ENCODE results near the gene CTSA.
"Not testable (repeated sequence)": the region's sequence is repeated elsewhere in the genome, so short reads cannot be mapped to it uniquely, and the experiment has no call there.

The CTSA gene

DNA sequence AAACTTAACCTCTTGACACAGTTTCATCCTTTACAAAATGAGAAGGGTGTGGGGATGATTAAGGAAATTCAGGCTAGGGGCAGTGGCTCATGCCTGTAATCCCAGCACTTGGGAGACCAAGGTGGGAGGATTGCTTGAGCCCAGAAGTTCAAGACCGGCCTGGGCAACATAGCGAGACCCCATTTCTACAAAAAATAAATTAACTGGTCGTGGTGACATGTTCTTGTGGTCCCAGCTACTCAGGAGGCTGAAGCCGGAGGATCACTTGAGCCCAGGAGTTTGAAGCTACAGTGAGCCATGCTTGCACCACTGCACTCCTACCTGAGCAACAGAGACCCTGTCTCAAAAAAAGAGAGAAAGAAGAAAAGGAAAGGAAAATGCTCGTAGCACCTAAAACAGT is 24.7 kb upstream of the CTSA start:
- no peak for DNase-seq (ENCODE audit: low read depth)

DNA sequence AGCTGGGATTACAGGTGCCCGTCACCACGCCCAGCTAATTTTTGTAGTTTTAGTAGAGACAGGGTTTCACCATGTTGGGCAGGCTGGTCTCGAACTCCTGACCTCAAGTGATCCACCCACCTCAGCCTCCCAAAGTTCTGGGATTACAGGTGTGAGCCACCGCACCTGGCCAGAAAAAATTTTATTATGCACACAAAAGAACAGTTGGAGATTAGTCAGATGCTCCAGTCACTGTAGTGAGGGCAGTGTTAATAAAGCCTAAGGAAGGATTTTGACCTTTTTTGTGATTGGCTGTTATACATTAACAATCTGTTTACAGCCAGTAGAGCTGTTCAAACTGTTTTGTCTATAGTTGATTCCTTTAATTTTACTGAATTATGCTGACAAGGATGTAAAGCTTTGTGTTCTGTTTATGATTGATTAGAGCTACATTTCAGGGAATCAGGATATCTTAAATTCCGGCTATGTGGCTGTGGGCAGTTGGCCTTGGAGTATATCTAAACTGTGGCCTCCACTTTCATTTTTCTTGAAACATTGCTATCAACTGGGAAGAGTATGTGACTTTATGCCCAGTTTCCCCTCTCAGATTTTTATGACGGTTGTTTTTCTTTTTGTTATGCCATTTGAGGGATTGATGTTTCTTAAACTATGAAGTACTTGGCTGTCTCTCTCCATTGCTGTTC is 23.9 kb upstream of the CTSA start:
- DNase-seq (ENCODE audit: low read depth) = no peak

DNA sequence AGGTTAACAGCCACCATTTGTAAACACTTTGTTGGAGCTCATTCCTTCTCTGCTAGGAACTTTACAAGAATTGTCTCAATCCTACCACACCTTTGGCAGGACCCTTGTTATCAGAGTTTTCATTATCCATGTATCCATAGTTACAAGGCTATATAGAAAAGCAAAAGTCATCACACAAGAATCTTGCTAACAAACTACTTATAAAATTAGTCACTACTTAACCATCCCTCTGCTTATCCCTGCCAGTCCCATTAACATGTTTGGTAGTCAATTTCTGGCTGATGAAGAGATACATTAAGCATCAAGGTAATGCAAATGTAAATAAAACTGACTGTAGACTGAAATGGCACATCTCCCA is 23.3 kb upstream of the CTSA start:
- DNase-seq (ENCODE audit: low read depth) = no peak

DNA sequence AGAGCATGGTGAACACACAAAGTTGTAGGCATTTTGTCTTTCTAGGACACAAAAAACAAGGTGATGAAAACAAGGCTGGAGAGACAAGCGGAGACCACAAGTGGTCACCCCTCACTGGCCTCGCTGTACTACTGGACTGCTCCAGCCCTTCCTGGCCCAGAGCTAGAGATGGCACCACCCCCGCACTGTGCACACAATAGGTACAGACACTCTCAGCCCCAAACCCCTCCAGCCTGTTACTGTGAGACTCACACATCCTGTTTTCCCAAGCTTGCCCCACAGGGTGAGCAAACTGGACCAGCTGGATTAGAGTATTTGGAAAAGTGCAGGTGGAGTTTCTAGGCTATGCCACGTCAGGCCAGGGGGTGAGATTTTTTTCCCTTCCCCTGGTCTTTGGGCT is 18.5 kb upstream of the CTSA start:
- DNase-seq (ENCODE audit: low read depth) = no peak

DNA sequence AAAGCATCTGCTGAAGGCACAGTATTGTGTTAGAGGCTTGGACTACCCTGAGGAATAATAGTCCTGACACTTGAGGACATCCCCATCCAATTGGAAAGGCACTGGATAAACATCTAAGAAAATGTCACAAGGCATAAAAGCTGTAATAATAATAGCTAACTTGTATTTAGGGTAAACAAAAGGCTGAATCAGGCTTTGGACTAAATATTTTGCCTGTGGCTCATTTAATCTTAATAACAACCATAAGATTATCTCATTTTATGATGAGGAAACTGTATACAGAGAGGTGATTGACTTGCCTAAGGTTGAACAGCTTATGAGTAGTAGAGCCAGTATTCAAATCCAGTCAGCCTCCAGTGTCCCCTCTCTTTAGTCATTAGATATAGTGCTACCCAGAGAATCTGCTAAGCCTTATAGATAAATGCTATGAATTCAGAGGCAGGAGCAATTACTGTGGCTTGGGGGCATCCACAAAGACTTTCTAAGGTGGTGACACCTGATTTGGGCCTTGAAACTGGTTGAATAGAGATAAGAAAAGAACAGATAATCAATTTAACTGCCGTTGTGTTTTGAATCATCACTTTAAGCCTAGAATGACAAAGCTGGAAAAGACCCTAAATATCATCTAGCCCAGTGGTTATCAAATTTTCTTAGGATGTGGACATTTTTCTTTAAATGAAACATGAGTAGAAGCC is 17.6 kb upstream of the CTSA start:
- DNase-seq (ENCODE audit: low read depth) = no peak

DNA sequence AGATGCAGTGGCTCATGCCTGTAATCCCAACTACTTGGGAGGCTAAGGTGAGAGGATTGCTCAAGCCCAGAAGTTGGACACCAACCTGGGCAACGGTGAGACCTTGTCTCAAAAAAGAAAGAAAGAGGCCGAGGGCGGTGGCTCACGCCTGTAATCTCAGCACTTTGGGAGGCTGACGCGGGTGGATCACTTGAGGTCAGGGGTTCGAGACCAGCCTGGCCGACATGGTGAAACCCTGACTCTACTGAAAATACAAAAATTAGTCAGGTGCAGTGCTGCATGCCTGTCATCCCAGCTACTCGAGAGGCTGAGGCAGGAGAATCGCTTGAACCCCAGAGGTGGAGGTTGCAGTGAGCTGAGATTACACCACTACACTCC is 17.0 kb upstream of the CTSA start:
- DNase-seq (ENCODE audit: low read depth) = not testable (repeated sequence)

DNA sequence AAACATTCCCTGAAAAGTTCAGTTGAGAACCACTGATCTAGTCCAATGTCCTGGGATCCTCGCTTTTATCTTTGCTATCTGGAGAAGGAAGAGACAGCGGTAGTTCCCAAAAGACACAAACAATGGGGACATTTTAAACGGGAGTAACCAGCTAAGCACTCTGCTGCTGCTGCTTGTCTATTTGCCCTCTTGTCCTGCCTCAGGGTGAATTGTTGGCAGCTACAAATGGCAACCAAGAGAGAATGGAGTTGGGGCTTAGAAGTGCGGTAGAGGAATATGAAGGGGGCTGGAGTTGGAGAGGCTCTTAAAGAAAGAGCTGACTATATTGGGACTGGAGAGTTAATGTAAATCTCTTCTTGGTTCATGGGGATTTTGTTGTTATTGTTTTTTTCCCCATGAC is 16.6 kb upstream of the CTSA start:
- no peak for DNase-seq (ENCODE audit: low read depth)

DNA sequence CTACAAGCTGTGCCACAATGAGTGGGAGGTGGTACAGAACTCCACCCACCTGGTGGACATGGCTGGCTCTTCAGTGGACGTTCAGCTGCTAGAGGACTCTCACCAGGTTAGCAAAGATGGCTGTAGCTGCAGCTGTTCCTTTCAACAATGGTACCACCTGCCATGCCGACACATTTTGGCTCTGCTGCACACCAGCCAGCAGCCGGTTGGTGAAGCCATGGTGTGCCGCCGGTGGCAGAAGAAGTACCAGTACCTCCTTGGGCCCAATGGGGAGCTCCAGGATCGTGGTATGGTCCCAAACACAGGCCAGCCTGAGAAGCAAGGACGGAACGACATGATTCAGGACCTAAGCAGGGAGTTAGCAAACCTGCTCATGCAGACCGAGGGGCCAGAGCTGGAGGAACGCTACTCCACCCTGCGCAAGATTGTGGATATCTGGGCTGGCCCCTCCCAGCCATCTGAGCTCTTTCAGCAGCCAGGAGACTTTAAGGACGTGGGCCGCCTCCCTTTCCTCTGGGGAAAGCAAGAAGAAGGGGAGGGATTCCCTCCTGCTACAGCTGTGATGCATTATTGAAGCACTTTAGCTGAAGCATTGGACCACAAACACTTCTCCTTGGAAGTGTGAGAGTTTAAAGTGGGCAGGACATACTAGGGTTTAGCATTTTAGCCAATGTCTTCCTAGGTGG is 12.9 kb upstream of the CTSA start:
- DNase-seq (ENCODE audit: low read depth) = no peak

DNA sequence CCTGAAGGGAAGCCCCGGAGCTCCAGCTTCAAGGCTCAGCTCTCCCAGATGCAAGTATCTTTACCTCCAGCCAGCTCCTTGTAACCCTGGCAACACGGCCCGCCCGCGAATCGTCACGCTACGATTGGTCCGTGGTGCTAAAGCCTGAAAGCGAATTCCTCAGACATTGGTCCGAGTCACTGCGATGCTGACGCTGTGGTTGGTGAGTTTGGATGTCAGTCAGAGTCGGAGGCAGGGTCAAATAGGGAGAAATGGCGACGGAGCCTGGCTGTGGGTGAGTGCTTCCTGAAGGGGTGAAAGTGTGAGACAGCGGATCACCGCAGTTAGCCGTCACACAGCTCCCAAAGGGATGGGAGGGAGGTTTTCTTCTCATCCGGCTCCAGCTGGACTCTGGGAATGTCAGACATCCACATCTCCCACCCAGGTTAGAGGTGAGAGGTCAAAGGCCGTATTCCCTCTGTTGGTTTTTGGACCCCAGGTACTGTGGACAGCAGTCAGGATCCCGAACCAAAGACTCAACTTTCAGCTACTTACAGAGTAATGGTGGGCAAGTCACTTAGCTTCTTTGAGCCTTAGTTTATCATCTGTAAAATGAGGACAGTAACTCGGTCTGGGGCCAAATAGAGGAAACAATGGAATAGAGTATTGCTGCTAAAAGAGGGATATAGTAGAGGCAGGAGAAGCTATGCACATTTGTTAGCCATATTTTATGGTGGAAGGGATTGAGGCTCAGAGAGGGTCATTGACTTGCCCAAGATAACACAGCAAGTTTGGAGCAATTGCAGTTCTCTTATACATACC is 9.9 kb upstream of the CTSA start, which contains the start of gene ZSWIM1:
ZSWIM1 (plus strand) TSS at position 240 of the 801 bp plus-strand sequence. CDS start 1,366 bp downstream, outside the sequence.
- DNase-seq (ENCODE audit: low read depth) = peak; percentile 97

DNA sequence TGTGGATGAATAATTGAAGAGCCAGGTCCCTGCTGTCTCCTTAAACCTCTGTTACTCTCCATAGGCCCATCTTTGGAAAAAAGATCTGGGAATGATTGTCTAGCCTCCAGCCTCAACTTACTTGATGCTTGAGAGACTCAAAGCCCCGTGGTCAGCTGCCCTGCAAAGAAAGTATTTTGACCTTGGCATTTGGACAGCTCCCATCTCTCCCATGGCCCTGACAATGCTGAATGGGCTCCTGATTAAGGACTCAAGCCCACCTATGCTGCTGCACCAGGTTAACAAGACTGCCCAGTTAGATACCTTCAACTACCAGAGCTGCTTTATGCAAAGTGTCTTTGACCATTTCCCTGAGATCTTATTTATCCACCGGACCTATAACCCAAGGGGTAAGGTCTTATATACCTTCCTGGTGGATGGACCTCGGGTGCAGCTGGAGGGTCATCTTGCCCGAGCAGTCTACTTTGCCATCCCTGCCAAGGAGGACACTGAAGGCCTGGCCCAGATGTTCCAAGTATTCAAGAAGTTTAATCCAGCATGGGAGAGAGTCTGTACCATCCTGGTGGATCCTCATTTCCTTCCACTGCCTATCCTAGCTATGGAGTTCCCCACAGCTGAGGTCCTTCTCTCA is 8.6 kb upstream of the CTSA start:
- no peak for DNase-seq (ENCODE audit: low read depth)

DNA sequence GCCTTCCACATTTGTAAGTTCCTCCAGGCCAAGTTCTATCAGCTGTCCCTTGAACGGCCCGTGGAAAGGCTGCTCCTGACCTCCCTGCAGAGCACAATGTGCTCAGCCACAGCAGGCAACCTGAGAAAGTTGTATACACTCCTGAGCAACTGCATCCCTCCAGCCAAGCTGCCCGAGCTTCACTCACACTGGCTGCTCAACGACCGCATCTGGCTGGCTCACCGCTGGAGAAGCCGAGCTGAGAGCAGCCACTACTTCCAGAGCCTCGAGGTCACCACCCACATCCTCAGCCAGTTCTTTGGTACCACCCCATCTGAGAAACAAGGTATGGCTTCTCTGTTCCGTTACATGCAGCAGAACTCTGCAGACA is 8.1 kb upstream of the CTSA start:
- no peak for DNase-seq (ENCODE audit: low read depth)

DNA sequence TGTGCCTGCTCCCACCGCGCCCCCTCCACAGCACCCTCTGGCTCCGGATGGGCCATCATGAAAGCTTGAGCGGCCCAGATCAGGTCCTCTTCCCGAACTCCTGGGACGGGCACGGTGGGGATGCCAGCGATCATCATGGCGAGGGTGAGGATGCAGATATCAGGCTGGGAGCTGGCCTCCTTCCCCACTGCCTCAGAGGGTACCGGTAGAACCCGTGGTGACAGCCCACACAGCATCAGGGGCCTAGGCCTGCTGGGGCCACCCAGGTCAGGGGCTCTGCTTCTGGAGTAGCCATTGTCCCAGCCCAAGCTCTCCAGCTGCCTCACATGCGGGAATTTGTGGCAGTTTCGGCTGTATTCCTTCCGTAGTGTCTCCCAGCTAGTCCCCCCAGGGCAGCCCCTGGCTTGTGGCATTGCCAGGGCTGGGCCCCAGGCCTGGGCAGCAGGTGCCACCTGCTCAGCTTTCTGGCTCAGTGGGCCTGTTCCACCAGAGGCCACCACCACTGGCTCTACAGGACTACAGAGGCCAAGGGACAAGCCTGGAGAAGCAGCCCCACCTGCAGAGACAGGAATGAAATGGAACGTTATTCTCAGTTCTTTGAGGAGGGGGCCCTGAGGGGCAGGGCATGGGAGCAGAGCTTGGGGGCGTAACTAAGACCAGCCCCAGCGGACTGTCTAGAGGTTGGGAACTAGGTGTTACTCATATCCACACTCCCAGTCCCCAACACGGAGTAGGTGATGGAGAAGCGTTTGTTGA is 4.4 kb upstream of the CTSA start:
- DNase-seq (ENCODE audit: low read depth) = no peak

DNA sequence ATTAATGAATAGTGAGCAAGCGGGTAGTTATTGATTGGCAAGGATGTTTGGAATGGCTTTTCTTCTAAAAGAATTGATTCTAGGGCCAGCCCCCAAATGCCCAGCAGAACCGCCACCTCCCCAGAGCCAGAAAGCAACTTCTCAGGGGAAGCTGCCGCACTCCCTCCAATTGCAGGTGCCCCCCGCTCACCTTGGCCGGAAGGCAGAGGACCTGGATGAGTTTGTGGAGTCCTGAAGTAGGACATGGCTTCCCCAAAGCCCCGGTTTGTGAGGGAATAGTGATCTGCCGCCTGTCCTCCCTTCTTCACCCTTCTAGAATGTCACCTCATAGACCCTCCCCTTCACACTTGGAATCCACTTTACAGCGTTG is 3.8 kb upstream of the CTSA start, which contains the start of gene SPATA25:
SPATA25 (minus strand) TSS at position 277 of the 370 bp plus-strand sequence; CDS start at position 245, 32 bp downstream.
- no peak for DNase-seq (ENCODE audit: low read depth)

DNA sequence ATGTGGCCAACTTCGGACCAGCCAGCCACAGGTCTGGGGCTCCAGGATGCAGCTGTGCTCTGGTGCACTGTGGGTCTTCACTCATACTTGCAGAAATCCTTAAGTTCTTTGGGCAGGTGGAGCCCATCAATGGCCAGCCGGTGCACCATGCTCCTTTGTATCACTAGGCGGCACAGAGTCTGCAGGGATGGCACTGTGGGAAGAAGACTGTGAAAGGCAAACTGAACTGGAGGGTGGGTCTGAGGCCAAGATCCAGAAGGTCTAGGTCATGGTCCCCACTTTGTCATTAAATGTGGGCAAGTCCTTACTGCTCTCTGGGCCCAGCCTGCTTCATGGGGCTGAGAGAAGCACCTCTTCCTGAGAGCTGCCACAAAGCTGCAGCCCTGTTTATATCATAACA is 2.5 kb upstream of the CTSA start:
- DNase-seq (ENCODE audit: low read depth) = no peak

DNA sequence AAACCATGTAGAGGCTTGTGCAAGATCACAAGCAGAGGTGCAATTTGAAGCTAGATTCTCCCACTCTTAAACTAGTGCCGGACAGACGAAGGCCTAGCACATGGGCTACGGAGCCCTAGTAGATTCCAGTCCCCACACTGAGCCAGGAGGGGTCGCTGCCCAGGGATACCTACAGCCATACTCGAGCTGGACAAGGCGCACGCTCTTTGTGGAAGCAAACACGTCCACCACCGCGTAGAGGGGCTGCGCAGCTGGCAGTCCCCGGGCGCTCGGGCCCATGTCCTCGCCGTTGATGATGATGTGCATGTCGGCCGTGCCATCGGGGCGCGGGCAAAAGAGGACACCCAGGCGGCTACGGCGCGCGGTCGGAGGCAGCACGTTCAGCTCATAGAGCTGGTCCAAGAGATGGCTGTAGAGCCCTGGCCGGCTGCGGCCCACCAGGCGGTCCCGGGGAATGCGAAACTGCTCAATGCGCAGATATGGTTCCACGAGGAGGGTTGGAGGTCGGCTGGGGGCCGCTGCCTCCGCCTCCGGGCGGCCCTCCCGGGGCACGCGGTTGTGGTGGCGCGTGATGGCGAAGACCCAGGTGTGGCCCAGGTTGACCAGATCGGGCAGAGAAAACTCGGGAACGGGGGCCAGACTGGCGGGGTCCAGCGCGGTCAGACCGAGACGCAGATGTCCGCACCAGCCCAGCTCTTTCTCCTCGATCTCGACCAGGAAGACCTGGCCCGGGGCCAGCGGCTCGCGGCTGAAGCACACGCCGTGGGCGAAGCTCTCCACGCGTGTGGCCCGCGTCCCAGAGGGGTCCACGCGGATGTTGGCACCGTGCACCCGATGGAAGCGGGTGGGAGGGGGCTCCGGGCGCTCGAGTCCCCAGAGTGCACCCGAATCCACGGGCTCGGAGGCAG is 804 bp upstream of the CTSA start:
- DNase-seq (ENCODE audit: low read depth) = peak; percentile 27

DNA sequence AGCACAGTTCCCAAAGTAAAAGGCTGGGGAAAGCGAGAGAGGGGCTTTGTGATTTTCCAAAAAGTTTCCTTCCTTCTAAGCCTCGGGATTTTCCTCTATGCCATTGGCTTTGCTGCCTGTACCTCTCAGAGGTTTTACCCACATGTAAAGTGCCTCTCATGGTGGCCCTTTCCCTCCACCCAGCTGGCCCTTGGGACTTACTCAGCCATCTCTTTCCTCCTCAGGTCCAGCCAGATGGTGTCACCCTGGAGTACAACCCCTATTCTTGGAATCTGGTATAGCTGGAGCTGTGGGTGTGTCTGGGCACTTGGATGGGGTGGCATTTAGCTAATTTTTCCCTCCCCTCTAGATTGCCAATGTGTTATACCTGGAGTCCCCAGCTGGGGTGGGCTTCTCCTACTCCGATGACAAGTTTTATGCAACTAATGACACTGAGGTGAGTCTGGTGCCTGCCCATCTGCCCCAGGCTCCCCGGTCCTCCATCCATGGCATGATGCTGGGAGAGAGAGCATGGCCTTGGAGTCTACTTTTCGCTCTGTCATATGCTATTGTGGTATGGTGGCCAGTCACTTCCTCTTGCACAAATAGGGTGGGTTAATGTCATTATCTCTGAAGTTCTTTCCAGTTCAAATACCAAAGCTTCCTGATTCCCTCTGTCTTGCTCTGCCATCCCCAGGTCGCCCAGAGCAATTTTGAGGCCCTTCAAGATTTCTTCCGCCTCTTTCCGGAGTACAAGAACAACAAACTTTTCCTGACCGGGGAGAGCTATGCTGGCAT is 1.1 kb downstream of the CTSA start:
- no peak for DNase-seq (ENCODE audit: low read depth)

DNA sequence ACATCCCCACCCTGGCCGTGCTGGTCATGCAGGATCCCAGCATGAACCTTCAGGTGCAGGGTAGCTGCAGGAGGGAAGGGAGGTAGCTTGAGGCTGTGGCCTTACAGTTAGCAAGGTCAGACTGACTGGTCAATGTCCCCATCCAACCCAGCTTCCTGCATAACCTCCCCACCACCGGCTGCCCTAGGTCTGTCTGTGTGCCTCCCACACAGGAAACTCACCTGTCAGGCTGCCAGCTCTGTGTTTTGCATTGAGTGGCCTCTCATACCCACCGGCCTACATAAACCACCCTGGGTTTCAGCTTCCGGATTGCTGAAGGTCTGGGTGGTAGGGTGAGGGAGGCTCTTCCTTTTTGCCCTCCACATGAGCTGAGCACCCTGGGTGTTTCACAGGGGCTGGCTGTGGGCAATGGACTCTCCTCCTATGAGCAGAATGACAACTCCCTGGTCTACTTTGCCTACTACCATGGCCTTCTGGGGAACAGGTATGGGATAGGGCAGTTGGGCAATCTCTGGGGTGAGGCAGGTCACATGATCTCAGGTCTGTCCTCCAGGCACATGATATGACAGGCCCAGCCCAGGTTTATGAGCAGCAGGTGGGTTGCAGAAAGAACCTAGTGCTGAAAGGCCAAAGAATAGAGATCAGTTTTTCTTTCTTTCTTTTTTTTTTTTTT is 1.8 kb downstream of the CTSA start:
- DNase-seq (ENCODE audit: low read depth) = no peak

DNA sequence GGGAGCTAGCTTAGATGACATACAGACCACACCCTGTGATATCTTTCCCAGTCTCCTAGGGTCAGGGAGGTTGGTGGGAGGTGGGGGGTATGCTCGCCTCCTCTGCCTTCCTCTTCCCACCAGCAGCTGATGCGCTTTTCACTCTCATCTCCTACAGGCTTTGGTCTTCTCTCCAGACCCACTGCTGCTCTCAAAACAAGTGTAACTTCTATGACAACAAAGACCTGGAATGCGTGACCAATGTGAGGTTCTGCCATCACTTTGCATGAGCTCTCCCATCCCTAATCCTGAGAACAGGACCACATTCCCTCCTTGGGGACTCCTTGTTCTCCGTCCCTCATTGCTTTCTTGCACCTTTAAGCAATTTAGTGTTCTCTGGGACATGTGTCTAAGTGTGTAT is 2.7 kb downstream of the CTSA start:
- DNase-seq (ENCODE audit: low read depth) = no peak

DNA sequence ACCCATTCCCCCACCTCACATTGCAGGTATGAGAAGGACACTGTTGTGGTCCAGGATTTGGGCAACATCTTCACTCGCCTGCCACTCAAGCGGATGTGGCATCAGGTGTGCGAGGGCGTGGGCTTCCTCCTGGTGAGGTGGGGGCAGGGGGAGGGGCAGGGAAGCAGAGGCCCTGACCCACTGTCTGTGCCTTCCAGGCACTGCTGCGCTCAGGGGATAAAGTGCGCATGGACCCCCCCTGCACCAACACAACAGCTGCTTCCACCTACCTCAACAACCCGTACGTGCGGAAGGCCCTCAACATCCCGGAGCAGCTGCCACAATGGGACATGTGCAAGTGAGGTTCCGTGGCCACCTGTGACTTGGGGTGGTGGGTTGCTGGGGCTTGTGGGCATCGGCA is 3.7 kb downstream of the CTSA start:
- DNase-seq (ENCODE audit: low read depth) = no peak

Measured in stimulated activated CD4-positive, alpha-beta T cell treated with anti-CD3 and anti-CD28 coated beads, Interleukin-2, amount 100 ng/mL, for 4 hours (primary cell).